Naive thymus-derived CD4-positive, alpha-beta T cell (primary cell): ENCODE data around the gene SPNS1. TPM values are rescaled to one million over a fixed set of nuclear protein-coding genes. Genes with fewer than 3 reads are reported as not detected.
A peak's percentile ranks its signal among the peaks of the same experiment; 100 is the strongest.

Experiments used
- ATAC-seq: fragments of 150-1000 bp; cut with Tn5 transposase; 2 replicates; pipeline ENCODE4 v1.10.0; 2021; ENCODE audit warnings: mild to moderate bottlenecking, moderate library complexity
- CTCF ChIA-PET: fragments of 350-600 bp; sonication (Branson Sonifier 250); formaldehyde crosslinking; loops from one replicate; lab custom pipeline; 2021; ENCODE audit warnings: antibody characterized with exemption; lab: Charles Lee
- POLR2A ChIA-PET: fragments of 350-600 bp; sonication (Branson Sonifier 250); formaldehyde crosslinking; loops from one replicate; lab custom pipeline; 2021; ENCODE audit warnings: antibody characterized with exemption, inconsistent platforms; lab: Charles Lee
- DNase-seq, 9 donors: peaks; one replicate each; pipeline versions ENCODE4 v3.0.0 to v3.0.0-alpha.2; 2020 to 2022; ENCODE audit warnings: mixed read lengths in 1 of 9
- H3K27ac ChIP-seq: one replicate; pipeline ENCODE4 v1.7.0; 2013; ENCODE audit warnings: mild to moderate bottlenecking, low read depth, low read length, moderate library complexity
- H3K27me3 ChIP-seq, 2 donors: one replicate each; pipeline ENCODE4 v1.7.0; 2013; ENCODE audit warnings: low read length in 2 of 2, mild to moderate bottlenecking in 2 of 2, moderate library complexity in 2 of 2; ENCODE audit not compliant: control insufficient read depth in 2 of 2, insufficient read depth in 2 of 2
- H3K36me3 ChIP-seq, 3 experiments: 1 replicate in 2 of 3; 2 replicates in 1 of 3; pipeline ENCODE4 v1.7.0; 2013; ENCODE audit warnings: low read length in 3 of 3, mild to moderate bottlenecking in 3 of 3, moderate library complexity in 1 of 3; ENCODE audit not compliant: insufficient read depth in 3 of 3, control insufficient read depth in 2 of 3
- H3K4me1 ChIP-seq, 2 donors: one replicate each; pipeline ENCODE4 v1.7.0; 2013; ENCODE audit warnings: low read length in 2 of 2, mild to moderate bottlenecking in 2 of 2, moderate library complexity in 1 of 2; ENCODE audit not compliant: control insufficient read depth in 2 of 2, insufficient read depth in 2 of 2
- H3K4me3 ChIP-seq: 2 replicates; pipeline ENCODE4 v1.7.0; 2013; ENCODE audit warnings: mild to moderate bottlenecking, low read length
- H3K9me3 ChIP-seq, 3 experiments: 1 replicate in 2 of 3; 2 replicates in 1 of 3; pipeline ENCODE4 v1.7.0; 2013; ENCODE audit warnings: low read length in 3 of 3; ENCODE audit not compliant: control insufficient read depth in 2 of 3
- H3K27ac Mint-ChIP-seq, 9 donors: one replicate each; pipeline ENCODE4 v1.8.0; 2020 to 2022; ENCODE audit warnings: mixed read lengths in 9 of 9, mild to moderate bottlenecking in 8 of 9, moderate library complexity in 5 of 9, inconsistent platforms in 2 of 9
- H3K27me3 Mint-ChIP-seq, 5 donors: one replicate each; pipeline ENCODE4 v1.8.0; 2021 to 2022; ENCODE audit warnings: mixed read lengths in 5 of 5, mild to moderate bottlenecking in 1 of 5
- H3K36me3 Mint-ChIP-seq, 5 donors: one replicate each; pipeline ENCODE4 v1.8.0; 2020 to 2022; ENCODE audit warnings: mixed read lengths in 5 of 5, mild to moderate bottlenecking in 3 of 5, inconsistent platforms in 1 of 5
- H3K4me1 Mint-ChIP-seq, 7 donors: one replicate each; pipeline ENCODE4 v1.8.0; 2020 to 2022; ENCODE audit warnings: mixed read lengths in 7 of 7, mild to moderate bottlenecking in 3 of 7, inconsistent platforms in 1 of 7
- H3K4me3 Mint-ChIP-seq, 10 donors: one replicate each; pipeline ENCODE4 v1.8.0; 2020 to 2022; ENCODE audit warnings: mild to moderate bottlenecking in 10 of 10, mixed read lengths in 10 of 10, moderate library complexity in 6 of 10, inconsistent platforms in 2 of 10
- H3K9me3 Mint-ChIP-seq, 11 donors: one replicate each; pipeline ENCODE4 v1.8.0; 2020 to 2022; ENCODE audit warnings: mixed read lengths in 11 of 11, mild to moderate bottlenecking in 4 of 11, inconsistent platforms in 1 of 11, moderate library complexity in 1 of 11
- intact Hi-C, 2 donors: fragments of 100-400 bp; cut with micrococcal nuclease; formaldehyde crosslinking; loops; one replicate each; pipeline ENCODE4 v1.15.1; 2023
- polyA plus RNA-seq, 2 donors: library from polyadenylated mRNA; unstranded; fragments of 300-500 nt; fragmentation: Illumina TruSeq; gene quantifications; one replicate each; pipeline ENCODE4 v1.2.3, GENCODE V29; 2021
- total RNA-seq, 6 experiments: library from RNA in 5 of 6; stranded (reverse) in 5 of 6; gene quantifications; 1 replicate in 5 of 6; 2 replicates in 1 of 6; pipeline ENCODE4 v1.2.3 and lab custom pipeline; 2021 to 2026

Gene SPNS1
- total and polyA plus RNA-seq, 7 experiments from 2014 or later, result 22.6 to 47.0 (median 40.4) TPM

GRCh38 chr16:28986046-28986445 lies 11.5 kb downstream of the SPNS1 start:
- Histone ChIP-seq H3K4me3 (peak overlapping the region; percentile 98), H3K9me3 (no peaks in the 10 kb centered on the region), H3K27me3 (no peaks in the 10 kb centered on the region), H3K36me3 (peaks cover 0 to 75% (median 15%) of the 10 kb centered on the region in 3 experiments), H3K27ac (peak overlapping the region; percentile 87), H3K4me1 (peaks cover 46 to 54% of the 10 kb centered on the region in 2 donors)
- H3K4me3 Mint-ChIP-seq, result peak overlapping the region; percentile 94 to 100 (median 98)
- CTCF ChIA-PET, result interaction anchor here (0.6 to 1.7 kb wide), 5 partner anchors 9 to 40 kb away, joined by 3 to 7 read pairs (median 4); partner anchors contain the start of gene SPNS1
- no peak for ATAC-seq
- H3K36me3 Mint-ChIP-seq, result peaks cover 26 to 81% (median 52%) of the 10 kb centered on the region in 5 donors
- intact Hi-C loops, result loop anchor here in 1 of 2 donors (5.0 kb wide), 1 partner anchor 59 kb away; the partner anchor contains the start of gene RABEP2
- H3K27ac Mint-ChIP-seq, result peak overlapping the region; percentile 94 to 99 (median 97)
- peaks cover 51 to 67% (median 61%) of the 10 kb centered on the region in 7 donors for H3K4me1 Mint-ChIP-seq
- H3K27me3 Mint-ChIP-seq, result no peaks in the 10 kb centered on the region
- peaks cover 2 to 10% (median 8%) of the 10 kb centered on the region in 11 donors for H3K9me3 Mint-ChIP-seq
- POLR2A ChIA-PET, result interaction anchor here (0.6 to 8.7 kb wide), 8 partner anchors 9 to 694 kb away, joined by 3 to 194 read pairs (median 81); partner anchors contain the start of gene SPNS1
- DNase-seq, result no peak

- CTCF ChIA-PET, result interaction anchor here (0.6 to 2.4 kb wide), 8 partner anchors 9 to 40 kb away, joined by 3 to 14 read pairs (median 5); partner anchors contain the start of gene SPNS1
- Mint-ChIP-seq H3K4me1 (peaks cover 51 to 70% (median 61%) of the 10 kb centered on the region in 7 donors), H3K27me3 (no peaks in the 10 kb centered on the region)
Measured at GRCh38 chr16:28986492-28986891, 11.9 kb downstream of the SPNS1 start.

GRCh38 chr16:28987170-28987853 lies 12.7 kb downstream of the SPNS1 start:
- H3K36me3 Mint-ChIP-seq, result peaks cover 26 to 72% (median 43%) of the 10 kb centered on the region in 5 donors
- Histone ChIP-seq H3K4me3 (peak overlapping the region; percentile 98), H3K27ac (peak overlapping the region; percentile 87), H3K36me3 (peaks cover 0 to 68% (median 15%) of the 10 kb centered on the region in 3 experiments), H3K9me3 (no peaks in the 10 kb centered on the region), H3K4me1 (peaks cover 46 to 56% of the 10 kb centered on the region in 2 donors), H3K27me3 (no peaks in the 10 kb centered on the region)
- no peak for ATAC-seq
- CTCF ChIA-PET, result interaction anchor here (0.6 to 2.4 kb wide), 8 partner anchors 10 to 88 kb away, joined by 3 to 14 read pairs (median 6); partner anchors contain the start of gene SPNS1
- peaks cover 2 to 8% (median 7%) of the 10 kb centered on the region in 11 donors for H3K9me3 Mint-ChIP-seq
- no peak for DNase-seq
- H3K4me3 Mint-ChIP-seq, result peak overlapping the region; percentile 94 to 100 (median 98)
- POLR2A ChIA-PET, result interaction anchor here (0.6 to 8.7 kb wide), 11 partner anchors 11 to 155 kb away, joined by 3 to 194 read pairs (median 6); partner anchors contain the start of genes NFATC2IP and SPNS1
- no peaks in the 10 kb centered on the region for H3K27me3 Mint-ChIP-seq
- H3K4me1 Mint-ChIP-seq, result peaks cover 54 to 73% (median 60%) of the 10 kb centered on the region in 7 donors
- intact Hi-C loops, result loop anchor here in 1 of 2 donors (1.0 to 5.0 kb wide), 2 partner anchors 21 to 60 kb away; partner anchors contain the start of gene RABEP2
- H3K27ac Mint-ChIP-seq, result peak overlapping the region; percentile 91 to 99 (median 97)

More at GRCh38 chr16:28986492-28986891, 11.9 kb downstream of the SPNS1 start:
- POLR2A ChIA-PET, result interaction anchor here (0.6 to 8.7 kb wide), 11 partner anchors 10 to 695 kb away, joined by 3 to 194 read pairs (median 10); partner anchors contain the start of genes NFATC2IP and SPNS1
- ATAC-seq (no peak), DNase-seq (no peak)
- Mint-ChIP-seq H3K27ac (peak overlapping the region; percentile 94 to 99 (median 97)), H3K4me3 (peak overlapping the region; percentile 94 to 100 (median 98)), H3K9me3 (peaks cover 2 to 10% (median 8%) of the 10 kb centered on the region in 11 donors), H3K36me3 (peaks cover 26 to 79% (median 51%) of the 10 kb centered on the region in 5 donors)
- H3K9me3 ChIP-seq, result no peaks in the 10 kb centered on the region
- no peaks in the 10 kb centered on the region for H3K27me3 ChIP-seq
- peak overlapping the region; percentile 98 for H3K4me3 ChIP-seq
- intact Hi-C loops, result loop anchor here in 1 of 2 donors (5.0 kb wide), 1 partner anchor 59 kb away; the partner anchor contains the start of gene RABEP2
- H3K36me3 ChIP-seq, result peaks cover 0 to 73% (median 15%) of the 10 kb centered on the region in 3 experiments
- H3K27ac ChIP-seq, result peak overlapping the region; percentile 87
- H3K4me1 ChIP-seq, result peaks cover 46 to 56% of the 10 kb centered on the region in 2 donors

GRCh38 chr16:28989363-28989762 lies 14.8 kb downstream of the SPNS1 start:
- DNase-seq, result no peak
- Histone ChIP-seq H3K4me3 (peak overlapping the region; percentile 27), H3K36me3 (peaks cover 0 to 56% (median 15%) of the 10 kb centered on the region in 3 experiments), H3K4me1 (peaks cover 37 to 45% of the 10 kb centered on the region in 2 donors), H3K9me3 (no peaks in the 10 kb centered on the region), H3K27me3 (no peaks in the 10 kb centered on the region), H3K27ac (peak overlapping the region; percentile 87)
- Mint-ChIP-seq H3K27ac (peak overlapping the region; percentile 89 to 99 (median 96)), H3K36me3 (peaks cover 16 to 54% (median 31%) of the 10 kb centered on the region in 5 donors), H3K9me3 (peaks cover 2 to 8% (median 7%) of the 10 kb centered on the region in 11 donors), H3K4me3 (peak overlapping the region; percentile 51 to 100 (median 98)), H3K27me3 (no peaks in the 10 kb centered on the region), H3K4me1 (peaks cover 37 to 72% (median 50%) of the 10 kb centered on the region in 7 donors)
- no peak for ATAC-seq
- intact Hi-C loops, result loop anchor here in 1 of 2 donors (5.0 kb wide), 1 partner anchor 62 kb away; the partner anchor contains the start of gene RABEP2
- CTCF ChIA-PET, result interaction anchor here (0.6 to 1.3 kb wide), 3 partner anchors 12 to 39 kb away, joined by 3 to 10 read pairs (median 3); no protein-coding TSS in a partner anchor
- POLR2A ChIA-PET, result interaction anchor here (0.8 to 8.7 kb wide), 5 partner anchors 10 to 39 kb away, joined by 3 to 194 read pairs (median 140); partner anchors contain the start of gene SPNS1

- peaks cover 0 to 51% (median 15%) of the 10 kb centered on the region in 3 experiments for H3K36me3 ChIP-seq
- H3K9me3 Mint-ChIP-seq, result peaks cover 2 to 8% (median 7%) of the 10 kb centered on the region in 11 donors
- peak overlapping the region; percentile 27 for H3K4me3 ChIP-seq
- H3K27me3 ChIP-seq, result no peaks in the 10 kb centered on the region
- intact Hi-C loops, result loop anchor here in 1 of 2 donors (1.0 kb wide), 1 partner anchor 23 kb away; no protein-coding TSS in a partner anchor
- H3K36me3 Mint-ChIP-seq, result peaks cover 15 to 48% (median 31%) of the 10 kb centered on the region in 5 donors
- H3K9me3 ChIP-seq, result no peaks in the 10 kb centered on the region
- ChIA-PET POLR2A (interaction anchor here (1.1 to 8.7 kb wide), 5 partner anchors 9 to 35 kb away, joined by 3 to 194 read pairs (median 140); partner anchors contain the start of gene SPNS1), CTCF (no interaction called here)
- peak overlapping the region; percentile 89 to 99 (median 96) for H3K27ac Mint-ChIP-seq
- H3K4me3 Mint-ChIP-seq, result peak overlapping the region; percentile 78 to 100 (median 97)
- peak in 2 of 9 donors; percentile 53 to 65 for DNase-seq
- H3K27me3 Mint-ChIP-seq, result no peaks in the 10 kb centered on the region
- peak; percentile 32 for ATAC-seq
- peaks cover 33 to 46% of the 10 kb centered on the region in 2 donors for H3K4me1 ChIP-seq
- peak overlapping the region; percentile 87 for H3K27ac ChIP-seq
- peaks cover 34 to 76% (median 47%) of the 10 kb centered on the region in 7 donors for H3K4me1 Mint-ChIP-seq
Measured at GRCh38 chr16:28990375-28991040, 15.9 kb downstream of the SPNS1 start.
